ENCODE results near the gene ZBTB39. TPM values are rescaled to one million over a fixed set of nuclear protein-coding genes. Genes with fewer than 3 reads are reported as not detected.

The ZBTB39 gene
- total RNA-seq, 1 donor from 2014 or later = 28.6 TPM

- no peak for DNase-seq (ENCODE audit: low read depth, low spot score)
Measured at GRCh38 chr12:57044889-57045288, 38.5 kb upstream of the ZBTB39 start.

GRCh38 chr12:57044468-57044867, 38.1 kb upstream of the ZBTB39 start:
- DNase-seq (ENCODE audit: low read depth, low spot score) = no peak
- Mint-ChIP-seq H3K4me3 (no peak overlapping the region), H3K9me3 (no peaks in the 10 kb centered on the region), H3K36me3 (ENCODE audit: low read depth) (no peaks in the 10 kb centered on the region), H3K4me1 (no peaks in the 10 kb centered on the region), H3K27me3 (ENCODE audit: low read depth) (peaks cover 53% of the 10 kb centered on the region), H3K27ac (ENCODE audit: unreplicated experiment) (no peak overlapping the region)
- no peak for TF ChIP-seq CTCF (conservative IDR thresholded peaks at IDR 0.05)

More at GRCh38 chr12:57044889-57045288, 38.5 kb upstream of the ZBTB39 start:
- Mint-ChIP-seq H3K27me3 (ENCODE audit: low read depth) (peaks cover 55% of the 10 kb centered on the region), H3K27ac (ENCODE audit: unreplicated experiment) (no peak overlapping the region), H3K36me3 (ENCODE audit: low read depth) (no peaks in the 10 kb centered on the region), H3K4me3 (no peak overlapping the region), H3K9me3 (no peaks in the 10 kb centered on the region), H3K4me1 (no peaks in the 10 kb centered on the region)
- no peak for TF ChIP-seq CTCF (conservative IDR thresholded peaks at IDR 0.05)

GRCh38 chr12:57042695-57043094, 36.3 kb upstream of the ZBTB39 start:
- H3K4me3 Mint-ChIP-seq = no peak overlapping the region
- TF ChIP-seq CTCF (conservative IDR thresholded peaks at IDR 0.05) = no peak
- DNase-seq (ENCODE audit: low read depth, low spot score) = no peak
- no peak overlapping the region for H3K27ac Mint-ChIP-seq (ENCODE audit: unreplicated experiment)
- H3K9me3 Mint-ChIP-seq = no peaks in the 10 kb centered on the region
- H3K27me3 Mint-ChIP-seq (ENCODE audit: low read depth) = peaks cover 43% of the 10 kb centered on the region
- H3K36me3 Mint-ChIP-seq (ENCODE audit: low read depth) = no peaks in the 10 kb centered on the region
- H3K4me1 Mint-ChIP-seq = no peaks in the 10 kb centered on the region

GRCh38 chr12:57040750-57041149, 34.4 kb upstream of the ZBTB39 start:
- Mint-ChIP-seq H3K27me3 (ENCODE audit: low read depth) (peaks cover 30% of the 10 kb centered on the region), H3K4me3 (no peak overlapping the region), H3K4me1 (no peaks in the 10 kb centered on the region), H3K36me3 (ENCODE audit: low read depth) (no peaks in the 10 kb centered on the region), H3K27ac (ENCODE audit: unreplicated experiment) (peak overlapping the region; percentile 17), H3K9me3 (no peaks in the 10 kb centered on the region)
- no peak for TF ChIP-seq CTCF (conservative IDR thresholded peaks at IDR 0.05)
- DNase-seq (ENCODE audit: low read depth, low spot score) = no peak

GRCh38 chr12:57040211-57040610, 33.9 kb upstream of the ZBTB39 start:
- TF ChIP-seq CTCF (conservative IDR thresholded peaks at IDR 0.05) = no peak
- no peak for DNase-seq (ENCODE audit: low read depth, low spot score)
- H3K27ac Mint-ChIP-seq (ENCODE audit: unreplicated experiment) = no peak overlapping the region
- no peaks in the 10 kb centered on the region for H3K9me3 Mint-ChIP-seq
- H3K27me3 Mint-ChIP-seq (ENCODE audit: low read depth) = peaks cover 26% of the 10 kb centered on the region
- no peak overlapping the region for H3K4me3 Mint-ChIP-seq
- no peaks in the 10 kb centered on the region for H3K4me1 Mint-ChIP-seq
- H3K36me3 Mint-ChIP-seq (ENCODE audit: low read depth) = no peaks in the 10 kb centered on the region
